H54 (cell line): ENCODE data around the gene PLSCR4.
A peak's percentile ranks its signal among the peaks of the same experiment; 100 is the strongest.
"Not testable (repeated sequence)": the region's sequence is repeated elsewhere in the genome, so short reads cannot be mapped to it uniquely, and the experiment has no call there.

Source experiments
- DNase-seq: peaks from one replicate; pipeline ENCODE4 v3.0.0; 2011; ENCODE audit warnings: low spot score, mixed read lengths; ENCODE audit not compliant: insufficient read length
- FAIRE-seq: peaks from 3 replicates; lab custom pipeline; 2011; peaks lifted over from hg19 to GRCh38; lab: Jason Lieb, UNC
- POLR2A ChIP-seq: IDR thresholded peaks from 2 replicates; pipeline ENCODE4 v1.6.1; 2011; ENCODE audit warnings: low read depth, mild to moderate bottlenecking, low read length

Gene PLSCR4

GRCh38 chr3:146226881-146227280 is 24.0 kb downstream of the PLSCR4 start:
- no peak for FAIRE-seq
- no peak for DNase-seq
- no peak for TF ChIP-seq POLR2A

- FAIRE-seq, DNase-seq: not testable (repeated sequence)
These were observed 25.4 kb downstream of the PLSCR4 start for GRCh38 chr3:146225458-146225857.

- TF ChIP-seq POLR2A = no peak
- FAIRE-seq = peak; percentile 11
- DNase-seq = no peak
These were observed 27.2 kb downstream of the PLSCR4 start for GRCh38 chr3:146223401-146224373.

GRCh38 chr3:146222204-146223046 is 28.5 kb downstream of the PLSCR4 start:
- DNase-seq (no peak), FAIRE-seq (peak; percentile 15)
- no peak for TF ChIP-seq POLR2A

- no peak for TF ChIP-seq POLR2A
- no peak for DNase-seq
- FAIRE-seq = peak; percentile 62
These were observed 29.6 kb downstream of the PLSCR4 start for GRCh38 chr3:146221276-146221675.

- FAIRE-seq (peak; percentile 48), DNase-seq (peak; percentile 7)
These were observed 31.7 kb downstream of the PLSCR4 start for GRCh38 chr3:146218880-146219866.

GRCh38 chr3:146217324-146217723 is 33.6 kb downstream of the PLSCR4 start:
- no peak for TF ChIP-seq POLR2A
- FAIRE-seq (peak; percentile 43), DNase-seq (no peak)

More at GRCh38 chr3:146218880-146219866, 31.7 kb downstream of the PLSCR4 start:
- no peak for TF ChIP-seq POLR2A

GRCh38 chr3:146214493-146214892 is 36.4 kb downstream of the PLSCR4 start:
- DNase-seq (no peak), FAIRE-seq (no peak)
- no peak for TF ChIP-seq POLR2A

- DNase-seq (no peak), FAIRE-seq (no peak)
- no peak for TF ChIP-seq POLR2A
These were observed 41.5 kb downstream of the PLSCR4 start for GRCh38 chr3:146209371-146209770.

GRCh38 chr3:146203776-146204175 is 47.1 kb downstream of the PLSCR4 start:
- FAIRE-seq = no peak
- DNase-seq = no peak

GRCh38 chr3:146200461-146201220 is 50.3 kb downstream of the PLSCR4 start:
- no peak for TF ChIP-seq POLR2A
- DNase-seq (no peak), FAIRE-seq (no peak)

More at GRCh38 chr3:146203776-146204175, 47.1 kb downstream of the PLSCR4 start:
- TF ChIP-seq POLR2A = no peak

- FAIRE-seq = no peak
- no peak for TF ChIP-seq POLR2A
These were observed 51.1 kb downstream of the PLSCR4 start for GRCh38 chr3:146199762-146200161.

GRCh38 chr3:146196789-146197188 is 54.1 kb downstream of the PLSCR4 start:
- no peak for TF ChIP-seq POLR2A
- DNase-seq (no peak), FAIRE-seq (no peak)

More at GRCh38 chr3:146199762-146200161, 51.1 kb downstream of the PLSCR4 start:
- DNase-seq = no peak
